ENCODE data around the gene SPEM3. TPM values are rescaled to one million over a fixed set of nuclear protein-coding genes. Genes with fewer than 3 reads are reported as not detected.
A peak's percentile ranks its signal among the peaks of the same experiment; 100 is the strongest.

Gene SPEM3
- total and polyA plus RNA-seq, 2 of the 13 experiments (the other 11 are each of a cell fraction or from before 2014, with no cell fraction given): not detected

GRCh38 chr17:7403977-7404736 is 24.5 kb upstream of the SPEM3 start, which contains the start of gene TMEM256 (continued):
- TF ChIP-seq HNF4G (IDR thresholded peaks at IDR 0.05; ENCODE audit: borderline replicate concordance, low read depth, low read length) (no peak), HNF4G (CRISPR knock-in tag; IDR thresholded peaks at IDR 0.05; ENCODE audit: borderline replicate concordance, low read depth) (no peak), TBL1XR1 (IDR thresholded peaks at IDR 0.05; ENCODE audit: borderline replicate concordance, low read length, partially characterized antibody) (no peak), ZSCAN25 (CRISPR knock-in tag; IDR thresholded peaks at IDR 0.05) (no peak), NFRKB (IDR thresholded peaks at IDR 0.05) (no peak), ZNF432 (CRISPR knock-in tag; IDR thresholded peaks at IDR 0.05; ENCODE audit: borderline replicate concordance) (no peak), NR2F2 (IDR thresholded peaks at IDR 0.05; ENCODE audit: borderline replicate concordance, low read depth) (no peak), IRF1 (CRISPR knock-in tag; IDR thresholded peaks at IDR 0.05; ENCODE audit: low read depth) (no peak), CENPBD1 (CRISPR knock-in tag; IDR thresholded peaks at IDR 0.05; ENCODE audit: borderline replicate concordance, low read depth) (no peak), TBP (CRISPR knock-in tag; IDR thresholded peaks at IDR 0.05) (no peak), CCAR2 (optimal IDR thresholded peaks at IDR 0.05; ENCODE audit: low read depth, low read length) (no peak), ZNF615 (CRISPR knock-in tag; IDR thresholded peaks at IDR 0.05; ENCODE audit: borderline replicate concordance) (no peak), CBX5 (CRISPR knock-in tag; IDR thresholded peaks at IDR 0.05; ENCODE audit: borderline replicate concordance) (no peak), TBX3 (IDR thresholded peaks at IDR 0.05; ENCODE audit: borderline replicate concordance) (peak; percentile 74), GLI4 (CRISPR knock-in tag; IDR thresholded peaks at IDR 0.05; ENCODE audit: borderline replicate concordance) (no peak), ZNF577 (CRISPR knock-in tag; IDR thresholded peaks at IDR 0.05; ENCODE audit: borderline replicate concordance, low read depth) (no peak), ZNF138 (CRISPR knock-in tag; IDR thresholded peaks at IDR 0.05; ENCODE audit: low read depth) (no peak), STAG1 (CRISPR knock-in tag; IDR thresholded peaks at IDR 0.05) (no peak), SIN3B (IDR thresholded peaks at IDR 0.05; ENCODE audit: low read length) (peak; percentile 80), SNAPC2 (CRISPR knock-in tag; IDR thresholded peaks at IDR 0.05) (peak; percentile 76), DNMT3B (CRISPR knock-in tag; conservative IDR thresholded peaks at IDR 0.05) (no peak)
- TF ChIP-seq, protein P1, sequence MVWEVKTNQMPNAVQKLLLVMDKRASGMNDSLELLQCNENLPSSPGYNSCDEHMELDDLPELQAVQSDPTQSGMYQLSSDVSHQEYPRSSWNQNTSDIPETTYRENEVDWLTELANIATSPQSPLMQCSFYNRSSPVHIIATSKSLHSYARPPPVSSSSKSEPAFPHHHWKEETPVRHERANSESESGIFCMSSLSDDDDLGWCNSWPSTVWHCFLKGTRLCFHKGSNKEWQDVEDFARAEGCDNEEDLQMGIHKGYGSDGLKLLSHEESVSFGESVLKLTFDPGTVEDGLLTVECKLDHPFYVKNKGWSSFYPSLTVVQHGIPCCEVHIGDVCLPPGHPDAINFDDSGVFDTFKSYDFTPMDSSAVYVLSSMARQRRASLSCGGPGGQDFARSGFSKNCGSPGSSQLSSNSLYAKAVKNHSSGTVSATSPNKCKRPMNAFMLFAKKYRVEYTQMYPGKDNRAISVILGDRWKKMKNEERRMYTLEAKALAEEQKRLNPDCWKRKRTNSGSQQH (CRISPR knock-in tag; IDR thresholded peaks at IDR 0.05; ENCODE audit: low read depth): no peak
- TF ChIP-seq, protein P2, sequence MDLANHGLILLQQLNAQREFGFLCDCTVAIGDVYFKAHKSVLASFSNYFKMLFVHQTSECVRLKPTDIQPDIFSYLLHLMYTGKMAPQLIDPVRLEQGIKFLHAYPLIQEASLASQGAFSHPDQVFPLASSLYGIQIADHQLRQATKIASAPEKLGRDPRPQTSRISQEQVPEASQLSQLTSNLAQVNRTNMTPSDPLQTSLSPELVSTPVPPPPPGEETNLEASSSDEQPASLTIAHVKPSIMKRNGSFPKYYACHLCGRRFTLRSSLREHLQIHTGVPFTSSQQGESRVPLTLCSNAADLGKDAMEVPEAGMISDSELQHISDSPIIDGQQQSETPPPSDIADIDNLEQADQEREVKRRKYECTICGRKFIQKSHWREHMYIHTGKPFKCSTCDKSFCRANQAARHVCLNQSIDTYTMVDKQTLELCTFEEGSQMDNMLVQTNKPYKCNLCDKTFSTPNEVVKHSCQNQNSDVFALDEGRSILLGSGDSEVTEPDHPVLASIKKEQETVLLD (CRISPR knock-in tag; IDR thresholded peaks at IDR 0.05; ENCODE audit: low read depth): no peak; the same call in 1 of the 2 replicates
- TF ChIP-seq, protein P3, sequence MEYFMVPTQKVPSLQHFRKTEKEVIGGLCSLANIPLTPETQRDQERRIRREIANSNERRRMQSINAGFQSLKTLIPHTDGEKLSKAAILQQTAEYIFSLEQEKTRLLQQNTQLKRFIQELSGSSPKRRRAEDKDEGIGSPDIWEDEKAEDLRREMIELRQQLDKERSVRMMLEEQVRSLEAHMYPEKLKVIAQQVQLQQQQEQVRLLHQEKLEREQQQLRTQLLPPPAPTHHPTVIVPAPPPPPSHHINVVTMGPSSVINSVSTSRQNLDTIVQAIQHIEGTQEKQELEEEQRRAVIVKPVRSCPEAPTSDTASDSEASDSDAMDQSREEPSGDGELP (IDR thresholded peaks at IDR 0.05; ENCODE audit: borderline replicate concordance, low read depth): no peak

Data from HepG2 (cell line).